ENCODE measurements around the gene PODN. TPM values are rescaled to one million over a fixed set of nuclear protein-coding genes. Genes with fewer than 3 reads are reported as not detected.

Gene PODN
- total RNA-seq, 1 donor = 52.8 TPM

DNA sequence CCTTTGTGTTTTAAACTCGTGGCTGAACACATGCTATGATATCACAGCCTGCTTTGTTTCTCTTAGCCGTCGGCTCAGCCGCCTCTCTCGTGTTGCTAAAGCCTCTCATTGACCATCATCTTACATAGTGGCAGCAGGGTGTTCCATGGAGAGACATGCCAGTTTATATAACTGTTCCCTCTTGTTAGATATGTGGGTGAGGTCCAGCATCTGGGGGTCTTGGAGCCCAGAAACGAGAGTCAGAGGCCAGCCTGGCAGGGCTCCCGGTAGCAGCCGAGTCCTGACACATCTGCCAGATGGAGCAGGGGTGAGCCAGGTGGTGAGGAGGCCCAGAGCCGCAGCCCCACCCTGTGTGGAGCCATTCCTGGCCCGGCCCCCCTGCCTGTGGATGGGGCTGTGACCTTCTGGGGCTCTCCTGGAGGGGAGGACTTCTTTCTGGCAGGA lies 11.9 kb downstream of the PODN start:
- H3K4me3 ChIP-seq (ENCODE audit: insufficient read depth, low read length) = no peak overlapping the region
- no peaks in the 10 kb centered on the region for H3K27me3 ChIP-seq (ENCODE audit: insufficient read depth, low read length)
- TF ChIP-seq, protein P1, sequence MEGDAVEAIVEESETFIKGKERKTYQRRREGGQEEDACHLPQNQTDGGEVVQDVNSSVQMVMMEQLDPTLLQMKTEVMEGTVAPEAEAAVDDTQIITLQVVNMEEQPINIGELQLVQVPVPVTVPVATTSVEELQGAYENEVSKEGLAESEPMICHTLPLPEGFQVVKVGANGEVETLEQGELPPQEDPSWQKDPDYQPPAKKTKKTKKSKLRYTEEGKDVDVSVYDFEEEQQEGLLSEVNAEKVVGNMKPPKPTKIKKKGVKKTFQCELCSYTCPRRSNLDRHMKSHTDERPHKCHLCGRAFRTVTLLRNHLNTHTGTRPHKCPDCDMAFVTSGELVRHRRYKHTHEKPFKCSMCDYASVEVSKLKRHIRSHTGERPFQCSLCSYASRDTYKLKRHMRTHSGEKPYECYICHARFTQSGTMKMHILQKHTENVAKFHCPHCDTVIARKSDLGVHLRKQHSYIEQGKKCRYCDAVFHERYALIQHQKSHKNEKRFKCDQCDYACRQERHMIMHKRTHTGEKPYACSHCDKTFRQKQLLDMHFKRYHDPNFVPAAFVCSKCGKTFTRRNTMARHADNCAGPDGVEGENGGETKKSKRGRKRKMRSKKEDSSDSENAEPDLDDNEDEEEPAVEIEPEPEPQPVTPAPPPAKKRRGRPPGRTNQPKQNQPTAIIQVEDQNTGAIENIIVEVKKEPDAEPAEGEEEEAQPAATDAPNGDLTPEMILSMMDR (IDR thresholded peaks at IDR 0.05; ENCODE audit: extremely low read depth, low read depth, low read length) = no peak
- no peaks in the 10 kb centered on the region for H4K20me1 ChIP-seq (ENCODE audit: insufficient read depth, low read length)
- DNase-seq (ENCODE audit: insufficient read length, low spot score, missing footprints) = peak; percentile 90
- H3K27ac ChIP-seq (ENCODE audit: low read depth, low read length) = no peak overlapping the region
- H2AFZ ChIP-seq (ENCODE audit: low read length) = no peak overlapping the region
- H3K4me1 ChIP-seq (ENCODE audit: insufficient read depth, low read length) = no peaks in the 10 kb centered on the region
- H3K4me2 ChIP-seq (ENCODE audit: insufficient read depth, low read length) = no peak overlapping the region
- no peaks in the 10 kb centered on the region for H3K9me3 ChIP-seq (ENCODE audit: low read depth, low read length)
- no peaks in the 10 kb centered on the region for H3K79me2 ChIP-seq (ENCODE audit: insufficient read depth, low read length)
- no peaks in the 10 kb centered on the region for H3K36me3 ChIP-seq (ENCODE audit: insufficient read depth, low read length)

DNA sequence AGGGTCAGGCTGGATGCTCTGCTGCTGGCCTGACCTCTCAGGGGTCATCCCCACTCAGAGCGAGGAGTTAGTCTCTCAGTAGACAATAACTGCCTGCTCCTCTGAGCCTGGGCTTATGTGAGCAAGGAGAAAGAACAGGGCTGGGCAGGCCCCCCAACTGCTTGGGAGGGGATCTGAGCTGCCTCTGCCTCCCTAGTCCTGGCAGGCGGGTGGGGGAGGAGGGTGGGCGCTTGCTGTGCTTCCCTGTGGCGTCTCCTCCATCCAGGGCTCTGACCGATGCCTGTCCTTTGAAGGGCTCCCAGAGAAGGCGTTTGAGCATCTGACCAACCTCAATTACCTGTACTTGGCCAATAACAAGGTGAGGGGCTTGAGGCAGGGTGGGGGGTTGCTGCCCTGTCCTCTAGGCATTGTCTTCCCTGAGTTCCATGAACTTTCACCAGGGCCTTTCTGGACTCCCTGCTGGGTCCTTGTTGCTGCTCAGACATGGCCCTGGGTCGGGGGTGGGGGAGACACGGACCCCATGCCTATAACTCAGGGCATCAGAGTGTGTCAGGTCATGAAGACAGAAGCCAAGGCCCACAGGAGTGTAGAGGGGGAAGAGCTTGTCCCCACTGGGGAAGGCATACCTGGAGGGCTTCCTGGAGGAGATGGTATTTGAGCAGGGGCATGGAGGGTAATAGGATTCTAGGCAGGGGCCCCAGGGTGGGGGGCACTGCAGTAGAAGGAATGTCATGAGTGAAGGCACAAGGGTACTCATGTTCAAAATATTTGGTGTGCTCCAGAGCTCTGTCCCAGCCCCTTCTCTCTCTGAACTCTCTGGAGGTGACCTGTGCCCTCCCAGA lies 12.5 kb downstream of the PODN start:
- Histone ChIP-seq H3K4me3 (ENCODE audit: insufficient read depth, low read length) (no peak overlapping the region), H3K4me1 (ENCODE audit: insufficient read depth, low read length) (no peaks in the 10 kb centered on the region), H3K36me3 (ENCODE audit: insufficient read depth, low read length) (no peaks in the 10 kb centered on the region), H3K4me2 (ENCODE audit: insufficient read depth, low read length) (no peak overlapping the region), H3K79me2 (ENCODE audit: insufficient read depth, low read length) (no peaks in the 10 kb centered on the region), H2AFZ (ENCODE audit: low read length) (no peak overlapping the region), H4K20me1 (ENCODE audit: insufficient read depth, low read length) (no peaks in the 10 kb centered on the region), H3K27ac (ENCODE audit: low read depth, low read length) (no peak overlapping the region), H3K9me3 (ENCODE audit: low read depth, low read length) (no peaks in the 10 kb centered on the region), H3K27me3 (ENCODE audit: insufficient read depth, low read length) (no peaks in the 10 kb centered on the region)
- DNase-seq (ENCODE audit: insufficient read length, low spot score, missing footprints) = peak; percentile 58
- TF ChIP-seq, protein P1 (IDR thresholded peaks at IDR 0.05; ENCODE audit: extremely low read depth, low read depth, low read length) = no peak

DNA sequence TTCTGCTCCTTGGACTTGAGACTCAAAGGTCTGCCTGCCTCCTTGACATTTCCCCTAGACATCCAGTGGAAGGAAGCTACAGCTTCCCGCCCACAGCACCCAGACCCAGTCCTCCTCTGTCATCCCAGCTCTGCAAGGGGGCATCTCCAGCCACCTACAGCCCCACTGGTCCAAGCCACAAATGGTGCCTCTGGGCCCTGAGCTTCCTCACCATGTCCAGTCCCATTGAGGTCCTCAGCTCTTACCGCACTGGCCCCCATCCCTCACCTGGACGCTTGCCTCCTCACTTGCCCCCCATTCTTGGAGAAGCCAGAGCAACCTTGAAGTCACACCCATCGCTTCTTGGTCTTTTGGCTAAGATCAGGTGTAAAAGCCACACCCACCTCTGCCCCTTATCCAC lies 13.2 kb downstream of the PODN start:
- Histone ChIP-seq H3K27ac (ENCODE audit: low read depth, low read length) (no peak overlapping the region), H2AFZ (ENCODE audit: low read length) (no peak overlapping the region), H3K27me3 (ENCODE audit: insufficient read depth, low read length) (no peaks in the 10 kb centered on the region), H4K20me1 (ENCODE audit: insufficient read depth, low read length) (no peaks in the 10 kb centered on the region), H3K79me2 (ENCODE audit: insufficient read depth, low read length) (no peaks in the 10 kb centered on the region), H3K9me3 (ENCODE audit: low read depth, low read length) (no peaks in the 10 kb centered on the region), H3K4me3 (ENCODE audit: insufficient read depth, low read length) (no peak overlapping the region), H3K4me1 (ENCODE audit: insufficient read depth, low read length) (no peaks in the 10 kb centered on the region), H3K36me3 (ENCODE audit: insufficient read depth, low read length) (no peaks in the 10 kb centered on the region), H3K4me2 (ENCODE audit: insufficient read depth, low read length) (no peak overlapping the region)
- TF ChIP-seq, protein P1 (IDR thresholded peaks at IDR 0.05; ENCODE audit: extremely low read depth, low read depth, low read length) = no peak
- DNase-seq (ENCODE audit: insufficient read length, low spot score, missing footprints) = peak; percentile 81

DNA sequence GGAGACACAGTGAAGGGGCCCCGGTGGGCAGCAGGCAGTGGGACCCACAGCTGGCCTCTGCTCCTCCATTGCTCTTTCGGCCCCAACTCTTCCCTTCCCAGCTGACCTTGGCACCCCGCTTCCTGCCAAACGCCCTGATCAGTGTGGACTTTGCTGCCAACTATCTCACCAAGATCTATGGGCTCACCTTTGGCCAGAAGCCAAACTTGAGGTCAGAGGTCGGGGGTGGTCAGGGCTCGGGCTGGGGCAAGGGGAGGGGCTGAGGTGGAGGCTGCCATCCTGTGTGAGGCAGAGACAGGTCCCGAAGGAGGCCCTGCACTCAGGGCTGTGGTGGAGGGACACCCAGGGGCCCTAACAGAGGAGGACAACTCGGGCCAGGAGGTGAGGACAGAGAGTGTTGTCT lies 13.7 kb downstream of the PODN start:
- Histone ChIP-seq H3K36me3 (ENCODE audit: insufficient read depth, low read length) (no peaks in the 10 kb centered on the region), H3K27me3 (ENCODE audit: insufficient read depth, low read length) (no peaks in the 10 kb centered on the region), H3K79me2 (ENCODE audit: insufficient read depth, low read length) (no peaks in the 10 kb centered on the region), H3K27ac (ENCODE audit: low read depth, low read length) (no peak overlapping the region), H3K4me2 (ENCODE audit: insufficient read depth, low read length) (no peak overlapping the region), H3K4me3 (ENCODE audit: insufficient read depth, low read length) (no peak overlapping the region), H3K9me3 (ENCODE audit: low read depth, low read length) (no peaks in the 10 kb centered on the region), H4K20me1 (ENCODE audit: insufficient read depth, low read length) (no peaks in the 10 kb centered on the region), H2AFZ (ENCODE audit: low read length) (no peak overlapping the region), H3K4me1 (ENCODE audit: insufficient read depth, low read length) (no peaks in the 10 kb centered on the region)
- no peak for DNase-seq (ENCODE audit: insufficient read length, low spot score, missing footprints)
- TF ChIP-seq, protein P1 (IDR thresholded peaks at IDR 0.05; ENCODE audit: extremely low read depth, low read depth, low read length) = no peak

Measured in osteoblast (primary cell).